Right lobe of liver (tissue), 6 donors: ENCODE results near the gene CD83. TPM values are rescaled to one million over a fixed set of nuclear protein-coding genes. Genes with fewer than 3 reads are reported as not detected.

Source experiments
- ATAC-seq, 4 donors: fragments of 200-7000 bp; cut with Tn5 transposase; one replicate each; pipeline ENCODE4 v1.9.1; 2020; ENCODE audit warnings: mild to moderate bottlenecking in 4 of 4, moderate library complexity in 4 of 4
- DNase-seq, 3 donors: peaks; one replicate each; pipeline ENCODE4 v3.0.0-alpha.2; 2020
- H3K27ac ChIP-seq, 3 donors: fragments of 200-600 bp; one replicate each; pipeline ENCODE4 v1.8.0; 2022
- H3K27me3 ChIP-seq, 2 donors: fragments of 200-600 bp; one replicate each; pipeline ENCODE4 v1.8.0; 2022
- H3K36me3 ChIP-seq, 4 donors: fragments of 200-600 bp; sonication (generic) in 1 of 4; one replicate each; pipeline versions ENCODE4 v1.5.1 to v1.8.0; 2017 to 2022; ENCODE audit warnings: control low read depth in 1 of 4
- H3K4me1 ChIP-seq, 4 donors: fragments of 200-600 bp; sonication (generic) in 1 of 4; one replicate each; pipeline versions ENCODE4 v1.5.1 to v1.8.0; 2017 to 2022; ENCODE audit warnings: control low read depth in 1 of 4
- H3K4me3 ChIP-seq, 3 donors: fragments of 200-600 bp; one replicate each; pipeline ENCODE4 v1.8.0; 2022
- H3K9me3 ChIP-seq, 4 donors: fragments of 200-600 bp; sonication (generic) in 1 of 4; one replicate each; pipeline versions ENCODE4 v1.5.1 to v1.8.0; 2017 to 2022; ENCODE audit warnings: control low read depth in 1 of 4
- POLR2A ChIP-seq: fragments of 450-650 bp; IDR thresholded peaks from one replicate; pipeline ENCODE4 v1.6.1; 2017; ENCODE audit warnings: antibody characterized with exemption, mild to moderate bottlenecking
- WGBS: methylation state at CpG from one replicate; pipeline ENCODE4 v1.1.6; 2018; ENCODE audit warnings: low coverage, low lambda C conversion rate; ENCODE audit not compliant: insufficient coverage; ENCODE audit errors: missing lambda C conversion rate; 5-methylcytosine and 5-hydroxymethylcytosine counted together
- intact Hi-C, 2 donors: fragments of 100-400 bp; cut with DNase I; formaldehyde crosslinking; loops; one replicate each; pipeline versions ENCODE4 v1.11.2 to v1.14.1; 2022
- total RNA-seq, 6 experiments: library from RNA; depleted of rRNA in 2 of 6; stranded (reverse); fragments of >200 nt in 2 of 6; fragmentation: NEBNext Ultra II Directional in 3 of 6; extraction: Animal tissue kit (Norgen Biotek cat#: 25700) in 3 of 6; gene quantifications; one replicate each; pipeline versions ENCODE4 v1.1.0 to v1.2.4, GENCODE V29; 2016 to 2023
- TF ChIP-seq, protein P1 (sequence below), 4 donors: fragments of 200-600 bp in 3 of 4; fragments of 450-650 bp in 1 of 4; IDR thresholded peaks; one replicate each; pipeline versions ENCODE4 v1.5.1 to v1.8.0; 2016 to 2022; ENCODE audit warnings: antibody characterized with exemption in 4 of 4, mild to moderate bottlenecking in 2 of 4
- donor health status: DM: no; HTN: yes; CAD: no.
- donor health status: DM: no; HTN: no; CAD: no.
- donor health status: DM: no; HTN: no; CAD: no.
- donor health status: DM: no; HTN: yes; CAD: no.
- donor health status: DM: no; HTN: yes; CAD: no.

The CD83 gene
- total RNA-seq, 6 experiments from 2014 or later: 0.32 to 5.2 (median 1.1) TPM

- no peaks in the 10 kb centered on the region for H3K36me3 ChIP-seq
- H3K4me3 ChIP-seq: no peak overlapping the region
- 40% methylated on average over 3 of the region's 3 CpGs for WGBS
- no peak for ATAC-seq
- H3K27ac ChIP-seq: no peak overlapping the region
- TF ChIP-seq, protein P1, sequence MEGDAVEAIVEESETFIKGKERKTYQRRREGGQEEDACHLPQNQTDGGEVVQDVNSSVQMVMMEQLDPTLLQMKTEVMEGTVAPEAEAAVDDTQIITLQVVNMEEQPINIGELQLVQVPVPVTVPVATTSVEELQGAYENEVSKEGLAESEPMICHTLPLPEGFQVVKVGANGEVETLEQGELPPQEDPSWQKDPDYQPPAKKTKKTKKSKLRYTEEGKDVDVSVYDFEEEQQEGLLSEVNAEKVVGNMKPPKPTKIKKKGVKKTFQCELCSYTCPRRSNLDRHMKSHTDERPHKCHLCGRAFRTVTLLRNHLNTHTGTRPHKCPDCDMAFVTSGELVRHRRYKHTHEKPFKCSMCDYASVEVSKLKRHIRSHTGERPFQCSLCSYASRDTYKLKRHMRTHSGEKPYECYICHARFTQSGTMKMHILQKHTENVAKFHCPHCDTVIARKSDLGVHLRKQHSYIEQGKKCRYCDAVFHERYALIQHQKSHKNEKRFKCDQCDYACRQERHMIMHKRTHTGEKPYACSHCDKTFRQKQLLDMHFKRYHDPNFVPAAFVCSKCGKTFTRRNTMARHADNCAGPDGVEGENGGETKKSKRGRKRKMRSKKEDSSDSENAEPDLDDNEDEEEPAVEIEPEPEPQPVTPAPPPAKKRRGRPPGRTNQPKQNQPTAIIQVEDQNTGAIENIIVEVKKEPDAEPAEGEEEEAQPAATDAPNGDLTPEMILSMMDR (IDR thresholded peaks at IDR 0.05): no peak
- no peak for TF ChIP-seq POLR2A
- H3K9me3 ChIP-seq: no peaks in the 10 kb centered on the region
- no peaks in the 10 kb centered on the region for H3K4me1 ChIP-seq
- no peaks in the 10 kb centered on the region for H3K27me3 ChIP-seq
- intact Hi-C loops: no loop called here
- DNase-seq: no peak
Observed at GRCh38 chr6:14083751-14084150, 33.8 kb upstream of the CD83 start.

DNA sequence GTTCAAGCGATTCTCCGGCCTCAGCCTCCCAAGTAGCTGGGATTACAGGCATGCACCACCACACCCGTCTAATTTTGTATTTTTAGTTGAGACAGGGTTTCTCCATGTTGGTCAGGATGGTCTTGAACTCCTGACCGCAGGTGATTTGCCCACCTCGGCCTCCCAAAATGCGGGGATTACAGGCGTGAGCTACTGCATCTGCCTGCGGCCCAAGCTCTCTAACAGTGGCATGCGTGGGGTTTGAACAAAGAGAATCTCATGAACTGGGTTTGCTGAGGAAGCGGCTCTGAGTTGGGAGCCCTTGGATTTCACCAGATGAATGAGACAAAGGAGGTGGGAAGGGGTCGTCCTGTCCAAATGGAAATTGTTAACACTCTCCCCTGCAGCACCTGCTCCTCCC is 33.2 kb upstream of the CD83 start:
- TF ChIP-seq, protein P1 (IDR thresholded peaks at IDR 0.05): no peak
- TF ChIP-seq POLR2A: no peak
- Histone ChIP-seq H3K4me1 (no peaks in the 10 kb centered on the region), H3K27ac (no peak overlapping the region), H3K9me3 (no peaks in the 10 kb centered on the region), H3K27me3 (no peaks in the 10 kb centered on the region), H3K4me3 (no peak overlapping the region), H3K36me3 (no peaks in the 10 kb centered on the region)
- intact Hi-C loops: no loop called here
- 85% methylated on average over 8 of the region's 11 CpGs for WGBS
- DNase-seq (no peak), ATAC-seq (no peak)

- no peaks in the 10 kb centered on the region for H3K27me3 ChIP-seq
- no peak overlapping the region for H3K4me3 ChIP-seq
- no peak for DNase-seq
- 73% methylated on average over 3 of the region's 5 CpGs for WGBS
- no peak for ATAC-seq
- H3K4me1 ChIP-seq: no peaks in the 10 kb centered on the region
- intact Hi-C loops: no loop called here
- TF ChIP-seq, protein P1 (IDR thresholded peaks at IDR 0.05): no peak
- no peak for TF ChIP-seq POLR2A
- no peak overlapping the region for H3K27ac ChIP-seq
- no peaks in the 10 kb centered on the region for H3K36me3 ChIP-seq
- no peaks in the 10 kb centered on the region for H3K9me3 ChIP-seq
Observed at GRCh38 chr6:14085176-14085787, 32.3 kb upstream of the CD83 start.

- TF ChIP-seq POLR2A: no peak
- TF ChIP-seq, protein P1 (IDR thresholded peaks at IDR 0.05): no peak
- WGBS: 58% methylated on average over 1 of the region's 1 CpG
- H3K4me3 ChIP-seq: no peak overlapping the region
- no peak overlapping the region for H3K27ac ChIP-seq
- H3K36me3 ChIP-seq: no peaks in the 10 kb centered on the region
- ATAC-seq: no peak
- H3K9me3 ChIP-seq: no peaks in the 10 kb centered on the region
- intact Hi-C loops: no loop called here
- H3K27me3 ChIP-seq: no peaks in the 10 kb centered on the region
- no peak for DNase-seq
- H3K4me1 ChIP-seq: no peaks in the 10 kb centered on the region
Observed at GRCh38 chr6:14086701-14087100, 30.9 kb upstream of the CD83 start.
